ENCODE data around the gene DBX1. TPM values are rescaled to one million over a fixed set of nuclear protein-coding genes. Genes with fewer than 3 reads are reported as not detected.

The DBX1 gene
- total RNA-seq, 1 experiment from 2014 or later, result 0.15 TPM

GRCh38 chr11:20111871-20112270 lies 48.4 kb downstream of the DBX1 start:
- peaks cover 37 to 65% (median 59%) of the 10 kb centered on the region in 3 experiments for H3K36me3 Mint-ChIP-seq (ENCODE audit: insufficient read depth in 1 of 3, low read depth in 3 of 3)
- H3K9me3 ChIP-seq (ENCODE audit: control insufficient read depth, low read depth, low read length), result no peaks in the 10 kb centered on the region
- H2AK5ac ChIP-seq (ENCODE audit: insufficient read length, low read length), result no peak overlapping the region
- TF ChIP-seq, protein P1, sequence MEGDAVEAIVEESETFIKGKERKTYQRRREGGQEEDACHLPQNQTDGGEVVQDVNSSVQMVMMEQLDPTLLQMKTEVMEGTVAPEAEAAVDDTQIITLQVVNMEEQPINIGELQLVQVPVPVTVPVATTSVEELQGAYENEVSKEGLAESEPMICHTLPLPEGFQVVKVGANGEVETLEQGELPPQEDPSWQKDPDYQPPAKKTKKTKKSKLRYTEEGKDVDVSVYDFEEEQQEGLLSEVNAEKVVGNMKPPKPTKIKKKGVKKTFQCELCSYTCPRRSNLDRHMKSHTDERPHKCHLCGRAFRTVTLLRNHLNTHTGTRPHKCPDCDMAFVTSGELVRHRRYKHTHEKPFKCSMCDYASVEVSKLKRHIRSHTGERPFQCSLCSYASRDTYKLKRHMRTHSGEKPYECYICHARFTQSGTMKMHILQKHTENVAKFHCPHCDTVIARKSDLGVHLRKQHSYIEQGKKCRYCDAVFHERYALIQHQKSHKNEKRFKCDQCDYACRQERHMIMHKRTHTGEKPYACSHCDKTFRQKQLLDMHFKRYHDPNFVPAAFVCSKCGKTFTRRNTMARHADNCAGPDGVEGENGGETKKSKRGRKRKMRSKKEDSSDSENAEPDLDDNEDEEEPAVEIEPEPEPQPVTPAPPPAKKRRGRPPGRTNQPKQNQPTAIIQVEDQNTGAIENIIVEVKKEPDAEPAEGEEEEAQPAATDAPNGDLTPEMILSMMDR (conservative IDR thresholded peaks at IDR 0.05), result no peak
- H2BK20ac ChIP-seq (ENCODE audit: low read depth, low read length, poor library complexity, severe bottlenecking), result no peak overlapping the region
- H2BK120ac ChIP-seq (ENCODE audit: low read depth, low read length, poor library complexity, severe bottlenecking), result no peak overlapping the region
- H3K56ac ChIP-seq (ENCODE audit: insufficient read length, low read depth, low read length), result no peak overlapping the region
- H3K4me2 ChIP-seq (ENCODE audit: insufficient read depth, insufficient read length, low read length), result no peak overlapping the region
- no peak overlapping the region for H2BK15ac ChIP-seq (ENCODE audit: low read depth, low read length)
- no peak overlapping the region for H4K5ac ChIP-seq (ENCODE audit: insufficient read length, low read depth, low read length)
- DNase-seq, result no peak
- no peaks in the 10 kb centered on the region for H3K9me3 Mint-ChIP-seq
- peak overlapping the region in 2 of 3 experiments; percentile 46 to 61; a peak in 2 of 7 replicates for H3K27ac Mint-ChIP-seq
- no peak overlapping the region; a peak in 1 of 5 replicates for H3K4me3 Mint-ChIP-seq
- no peak overlapping the region for H2AFZ ChIP-seq (ENCODE audit: low read length)
- H3T11ph ChIP-seq (ENCODE audit: low read length), result no peak overlapping the region
- H3K23ac ChIP-seq (ENCODE audit: insufficient read length, low read depth, low read length), result no peak overlapping the region
- H4K91ac ChIP-seq (ENCODE audit: insufficient read length, low read depth, low read length), result no peak overlapping the region
- no peaks in the 10 kb centered on the region for H3K27me3 Mint-ChIP-seq (ENCODE audit: low read depth)
- no peaks in the 10 kb centered on the region for H3K23me2 ChIP-seq (ENCODE audit: insufficient read length, low read depth, low read length, poor library complexity, severe bottlenecking)
- no peaks in the 10 kb centered on the region for H3K4me1 ChIP-seq (ENCODE audit: insufficient read depth, low read length)
- no peaks in the 10 kb centered on the region for H3K79me2 ChIP-seq (ENCODE audit: insufficient read depth, low read length)
- H2BK12ac ChIP-seq (ENCODE audit: insufficient read length, low read depth, low read length), result no peak overlapping the region
- H3K14ac ChIP-seq (ENCODE audit: insufficient read depth, low read length), result no peak overlapping the region
- H3K4me1 Mint-ChIP-seq, result peaks cover 2 to 5% of the 10 kb centered on the region in 2 experiments; a peak in 3 of 4 replicates
- H4K8ac ChIP-seq (replicated peaks; ENCODE audit: insufficient read length, low read depth, low read length), result no peak overlapping the region
- no peaks in the 10 kb centered on the region for H3K79me1 ChIP-seq (ENCODE audit: insufficient read depth, low read depth, low read length, poor library complexity, severe bottlenecking)
- WGBS (ENCODE audit: extremely low coverage, insufficient read length, low lambda C conversion rate), result no CpG with 5 or more reads among the region's 1 CpG
- no peak overlapping the region for H3K4ac ChIP-seq (ENCODE audit: low read depth, low read length)
- no peak overlapping the region for H3K27ac ChIP-seq (ENCODE audit: insufficient read length, low read depth, low read length)
- H2BK5ac ChIP-seq (ENCODE audit: insufficient read length, low read length), result no peak overlapping the region
- no peaks in the 10 kb centered on the region for H4K20me1 ChIP-seq (ENCODE audit: control insufficient read depth, insufficient read depth, insufficient read length)
- H3K9ac ChIP-seq (ENCODE audit: extremely low read depth, insufficient read length, low read length), result no peak overlapping the region
- H3K18ac ChIP-seq (ENCODE audit: insufficient read length, low read depth, low read length), result no peak overlapping the region
- H3K27me3 ChIP-seq (ENCODE audit: insufficient read depth, low read length), result no peaks in the 10 kb centered on the region
